Thoracic aorta (tissue), 2 donors: ENCODE results near the gene ANKRD11. TPM values are rescaled to one million over a fixed set of nuclear protein-coding genes. Genes with fewer than 3 reads are reported as not detected.

Source experiments
- ATAC-seq: fragments of 150-250 bp; one replicate; pipeline ENCODE4 v1.8.0; 2017; ENCODE audit warnings: low read depth; ENCODE audit not compliant: insufficient number of reproducible peaks, low FRiP score
- DNase-seq: peaks from one replicate; pipeline ENCODE4 v3.0.0-alpha.2; 2020; ENCODE audit warnings: low spot score
- H3K27ac ChIP-seq, 2 donors: fragments of 200-600 bp; sonication (generic); 1 replicate in 1 of 2; 2 replicates in 1 of 2; pipeline ENCODE4 v1.5.1; 2016; ENCODE audit warnings: mild to moderate bottlenecking in 2 of 2, moderate library complexity in 2 of 2
- H3K27me3 ChIP-seq: fragments of 200-600 bp; sonication (generic); replicated peaks from 2 replicates; pipeline ENCODE4 v1.6.0; 2016; ENCODE audit warnings: mild to moderate bottlenecking; ENCODE audit not compliant: insufficient read depth
- H3K36me3 ChIP-seq: fragments of 200-600 bp; sonication (generic); one replicate; pipeline ENCODE4 v1.5.1; 2016
- H3K4me1 ChIP-seq, 2 donors: fragments of 200-600 bp; sonication (generic); 1 replicate in 1 of 2; 2 replicates in 1 of 2; pipeline versions ENCODE4 v1.5.1 to v1.6.0; 2016; ENCODE audit warnings: low read depth in 2 of 2, mild to moderate bottlenecking in 1 of 2; ENCODE audit not compliant: control insufficient read depth in 1 of 2
- H3K4me3 ChIP-seq: fragments of 200-600 bp; sonication (generic); 2 replicates; pipeline ENCODE4 v1.5.1; 2016; ENCODE audit warnings: mild to moderate bottlenecking
- H3K9me3 ChIP-seq: fragments of 200-600 bp; sonication (generic); 2 replicates; pipeline ENCODE4 v1.5.1; 2016
- total RNA-seq, 2 donors: library from RNA; depleted of rRNA; stranded (reverse); fragments of >200 nt; gene quantifications; one replicate each; pipeline versions ENCODE4 v1.1.0 to v1.2.3, GENCODE V29; 2016
- TF ChIP-seq, protein P1 (sequence below): fragments of 200-600 bp; sonication (generic); IDR thresholded peaks from one replicate; pipeline ENCODE4 v1.5.1; 2019; ENCODE audit warnings: antibody characterized with exemption

ANKRD11 gene
- total RNA-seq, 2 donors from 2014 or later = 125 to 129 TPM

DNA sequence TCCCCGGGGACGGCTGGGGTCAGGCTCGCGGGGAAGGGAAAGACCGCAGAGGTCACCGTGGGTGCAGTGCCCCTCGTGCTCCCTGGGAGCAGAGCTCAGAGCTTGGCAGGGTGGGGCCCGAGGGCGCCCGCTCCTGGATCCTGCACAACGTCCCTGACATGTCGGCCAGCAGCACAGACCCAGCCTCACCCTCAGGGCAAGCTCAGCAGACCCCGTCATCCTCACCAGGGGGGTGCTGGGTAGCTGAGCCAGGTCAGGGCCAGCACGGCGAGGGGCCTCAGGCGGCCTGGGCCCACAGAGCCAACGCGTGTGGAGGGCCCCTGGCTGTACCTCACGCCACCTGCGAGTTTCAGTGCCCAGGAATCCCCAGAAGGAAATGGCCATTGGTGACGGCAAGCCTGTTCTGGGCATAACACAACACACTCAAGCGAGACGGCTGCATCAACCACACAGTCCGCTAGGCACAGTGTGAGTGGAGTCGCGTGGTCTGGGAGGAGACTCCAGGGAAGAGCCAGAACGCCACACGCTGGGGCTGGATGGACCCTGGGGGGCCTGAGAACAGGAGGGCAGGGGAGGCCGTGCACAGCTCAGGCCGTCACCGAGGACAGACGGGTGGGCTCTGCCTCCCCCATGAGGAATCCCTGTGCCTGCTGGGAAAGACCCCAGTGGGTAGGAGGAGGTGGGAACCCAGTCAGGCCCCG, 212.6 kb downstream of the ANKRD11 start:
- Histone ChIP-seq H3K36me3 (peaks cover 47% of the 10 kb centered on the region), H3K27me3 (no peaks in the 10 kb centered on the region), H3K4me1 (no peaks in the 10 kb centered on the region), H3K27ac (no peak overlapping the region), H3K4me3 (no peak overlapping the region), H3K9me3 (no peaks in the 10 kb centered on the region)
- ATAC-seq = no peak
- DNase-seq = no peak
- TF ChIP-seq, protein P1, sequence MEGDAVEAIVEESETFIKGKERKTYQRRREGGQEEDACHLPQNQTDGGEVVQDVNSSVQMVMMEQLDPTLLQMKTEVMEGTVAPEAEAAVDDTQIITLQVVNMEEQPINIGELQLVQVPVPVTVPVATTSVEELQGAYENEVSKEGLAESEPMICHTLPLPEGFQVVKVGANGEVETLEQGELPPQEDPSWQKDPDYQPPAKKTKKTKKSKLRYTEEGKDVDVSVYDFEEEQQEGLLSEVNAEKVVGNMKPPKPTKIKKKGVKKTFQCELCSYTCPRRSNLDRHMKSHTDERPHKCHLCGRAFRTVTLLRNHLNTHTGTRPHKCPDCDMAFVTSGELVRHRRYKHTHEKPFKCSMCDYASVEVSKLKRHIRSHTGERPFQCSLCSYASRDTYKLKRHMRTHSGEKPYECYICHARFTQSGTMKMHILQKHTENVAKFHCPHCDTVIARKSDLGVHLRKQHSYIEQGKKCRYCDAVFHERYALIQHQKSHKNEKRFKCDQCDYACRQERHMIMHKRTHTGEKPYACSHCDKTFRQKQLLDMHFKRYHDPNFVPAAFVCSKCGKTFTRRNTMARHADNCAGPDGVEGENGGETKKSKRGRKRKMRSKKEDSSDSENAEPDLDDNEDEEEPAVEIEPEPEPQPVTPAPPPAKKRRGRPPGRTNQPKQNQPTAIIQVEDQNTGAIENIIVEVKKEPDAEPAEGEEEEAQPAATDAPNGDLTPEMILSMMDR = no peak

- H3K27me3 ChIP-seq = no peaks in the 10 kb centered on the region
- no peaks in the 10 kb centered on the region for H3K4me1 ChIP-seq
- ATAC-seq (no peak), DNase-seq (no peak)
- no peaks in the 10 kb centered on the region for H3K9me3 ChIP-seq
- TF ChIP-seq, protein P1 = no peak
- no peak overlapping the region for H3K27ac ChIP-seq
- no peak overlapping the region for H3K4me3 ChIP-seq
- peaks cover 47% of the 10 kb centered on the region for H3K36me3 ChIP-seq
Observed at GRCh38 chr16:89277049-89277448, 213.3 kb downstream of the ANKRD11 start.

DNA sequence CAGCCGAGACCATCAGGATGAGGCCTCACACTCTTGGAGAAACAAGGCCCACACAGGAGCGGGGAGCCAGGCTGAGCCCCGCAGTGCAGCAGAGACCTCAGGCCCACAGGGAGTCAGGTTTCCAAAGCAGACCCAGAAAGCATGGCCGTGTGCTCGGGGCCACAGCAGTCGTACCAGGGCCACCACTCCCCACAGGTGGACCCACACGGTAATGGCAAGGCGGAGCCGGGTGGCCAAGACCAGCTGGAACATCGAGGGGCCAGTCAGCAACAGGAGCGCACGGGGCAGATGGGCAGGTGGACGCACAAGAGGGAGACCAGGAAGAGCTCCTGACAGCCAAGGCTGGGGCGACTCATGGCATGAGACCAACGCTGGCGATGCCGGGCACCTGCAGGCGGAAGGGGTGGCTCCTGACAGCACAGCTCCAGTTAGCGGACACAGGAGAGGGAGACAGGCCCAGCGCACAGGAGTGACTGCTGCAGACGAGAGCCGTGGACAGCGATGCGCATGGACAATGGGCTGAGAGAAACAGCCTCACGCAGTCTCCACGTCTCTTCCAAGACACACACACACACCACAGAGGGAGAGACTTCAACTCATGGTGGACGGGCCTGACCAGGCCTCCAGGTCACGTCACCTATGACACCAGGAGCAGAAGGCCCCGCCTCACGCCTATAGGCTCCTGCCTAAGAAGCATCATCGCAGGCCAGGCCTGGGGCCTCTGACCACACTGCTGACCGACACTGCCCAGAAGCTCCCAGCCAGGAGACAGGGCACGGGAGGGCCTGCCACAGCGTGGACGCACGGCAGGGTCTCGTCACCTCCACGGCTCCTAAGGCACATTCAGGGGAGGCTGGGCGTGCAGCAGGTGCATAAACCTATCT, 214.3 kb downstream of the ANKRD11 start:
- no peak for DNase-seq
- Histone ChIP-seq H3K9me3 (no peaks in the 10 kb centered on the region), H3K27me3 (no peaks in the 10 kb centered on the region), H3K27ac (no peak overlapping the region), H3K4me3 (no peak overlapping the region), H3K4me1 (no peaks in the 10 kb centered on the region), H3K36me3 (peaks cover 42% of the 10 kb centered on the region)
- TF ChIP-seq, protein P1 = no peak
- ATAC-seq = no peak

DNA sequence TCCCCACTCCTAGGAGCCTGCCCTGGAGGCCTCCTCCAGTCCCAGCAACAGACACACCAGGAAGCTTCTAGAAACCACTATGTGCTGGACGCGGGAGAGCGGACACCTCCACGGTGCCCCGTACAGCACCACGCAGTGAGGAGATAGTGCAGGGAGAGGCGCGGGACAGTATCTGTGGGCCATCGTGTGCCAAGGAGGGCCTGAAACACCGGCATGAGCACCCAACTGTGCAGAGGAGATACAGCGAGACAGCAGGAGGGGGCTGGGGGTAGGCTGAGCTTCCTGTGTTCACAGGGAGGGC, 215.1 kb downstream of the ANKRD11 start:
- H3K9me3 ChIP-seq = no peaks in the 10 kb centered on the region
- H3K4me3 ChIP-seq = no peak overlapping the region
- DNase-seq (no peak), ATAC-seq (no peak)
- H3K36me3 ChIP-seq = peaks cover 47% of the 10 kb centered on the region
- TF ChIP-seq, protein P1 = no peak
- no peak overlapping the region for H3K27ac ChIP-seq
- no peaks in the 10 kb centered on the region for H3K27me3 ChIP-seq
- H3K4me1 ChIP-seq = no peaks in the 10 kb centered on the region

DNA sequence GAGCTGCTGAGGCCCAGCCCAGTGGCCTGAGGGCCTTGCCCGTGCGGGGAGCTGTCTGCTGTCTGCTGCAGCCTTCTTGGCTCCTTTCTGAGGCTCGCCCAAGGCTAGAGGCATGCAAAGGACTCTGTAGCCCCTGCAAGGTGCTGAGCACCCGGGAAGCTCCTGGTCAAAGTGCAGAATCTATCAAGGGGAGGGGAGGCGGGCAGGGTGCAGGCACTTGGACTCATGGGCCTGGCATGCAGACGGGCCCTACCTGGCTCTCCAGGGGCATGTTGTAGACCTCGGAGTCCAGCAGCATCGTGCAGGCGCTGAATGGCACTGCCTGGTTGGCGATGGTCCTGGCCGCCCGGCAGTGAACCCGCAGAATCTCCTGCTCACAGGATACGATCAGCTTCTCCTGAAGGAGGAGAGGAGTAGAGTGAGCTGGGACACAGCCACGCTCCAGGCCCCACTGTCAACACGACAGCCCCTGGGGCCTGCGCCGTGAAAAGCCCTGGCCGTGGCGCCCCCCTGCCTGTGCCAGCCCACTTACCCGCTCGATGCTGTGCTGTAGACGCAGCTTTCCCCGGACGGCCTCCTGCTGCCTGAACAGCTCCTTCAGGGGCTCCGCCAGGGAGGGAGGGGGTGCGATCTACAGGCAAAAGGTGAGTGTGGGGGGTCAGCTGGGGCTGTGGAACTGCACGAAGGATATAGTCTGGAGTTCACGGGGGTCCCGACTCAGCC, 215.6 kb downstream of the ANKRD11 start:
- DNase-seq (no peak), ATAC-seq (no peak)
- no peak overlapping the region for H3K4me3 ChIP-seq
- no peaks in the 10 kb centered on the region for H3K9me3 ChIP-seq
- H3K27me3 ChIP-seq = no peaks in the 10 kb centered on the region
- H3K27ac ChIP-seq = no peak overlapping the region
- H3K36me3 ChIP-seq = peaks cover 47% of the 10 kb centered on the region
- TF ChIP-seq, protein P1 = no peak
- H3K4me1 ChIP-seq = no peaks in the 10 kb centered on the region
